GM21576 (cell line): ENCODE measurements around the gene LPXN.
"Not testable (repeated sequence)": the region's sequence is repeated elsewhere in the genome, so short reads cannot be mapped to it uniquely, and the experiment has no call there.

Source experiments
- ATAC-seq: cut with Tn5 transposase; IDR thresholded peaks from one replicate; pipeline ENCODE4 v1.9.1; 2021; ENCODE audit warnings: mild to moderate bottlenecking, moderate library complexity; ENCODE audit not compliant: unreplicated experiment

Gene LPXN

GRCh38 chr11:58579192-58580129, 3.8 kb upstream of the LPXN start:
- ATAC-seq = peak; percentile 38

GRCh38 chr11:58578635-58579191, 3.1 kb upstream of the LPXN start, which contains the start of gene ZFP91:
Gene ZFP91, plus strand, starts transcription at chr11:58579063. Its CDS starts 219 bp downstream, at chr11:58579282.
- peak; percentile 32 for ATAC-seq

GRCh38 chr11:58578136-58578634, 2.5 kb upstream of the LPXN start:
- no peak for ATAC-seq

GRCh38 chr11:58577555-58578135, 2.0 kb upstream of the LPXN start:
- peak; percentile 45 for ATAC-seq

- ATAC-seq = no peak
Measured at GRCh38 chr11:58576887-58577471, 1.3 kb upstream of the LPXN start.

GRCh38 chr11:58574881-58575280, 775 bp downstream of the LPXN start:
- ATAC-seq = no peak

- ATAC-seq = peak; percentile 28
Measured at GRCh38 chr11:58573451-58574104, 2.1 kb downstream of the LPXN start.

GRCh38 chr11:58572906-58573305, 2.8 kb downstream of the LPXN start:
- not testable (repeated sequence) for ATAC-seq

GRCh38 chr11:58567889-58568512, 7.7 kb downstream of the LPXN start:
- ATAC-seq = peak; percentile 90

GRCh38 chr11:58564231-58564630, 11.4 kb downstream of the LPXN start:
- no peak for ATAC-seq

GRCh38 chr11:58562375-58562800, 13.3 kb downstream of the LPXN start:
- ATAC-seq = peak; percentile 88

GRCh38 chr11:58561394-58562098, 14.1 kb downstream of the LPXN start:
- no peak for ATAC-seq

GRCh38 chr11:58560842-58561241, 14.8 kb downstream of the LPXN start:
- no peak for ATAC-seq

GRCh38 chr11:58549644-58550043, 26.0 kb downstream of the LPXN start:
- no peak for ATAC-seq

- ATAC-seq = no peak
Measured at GRCh38 chr11:58546841-58547240, 28.8 kb downstream of the LPXN start.

- no peak for ATAC-seq
Measured at GRCh38 chr11:58531865-58532341, 43.8 kb downstream of the LPXN start.

- no peak for ATAC-seq
Measured at GRCh38 chr11:58530236-58530635, 45.4 kb downstream of the LPXN start.

- ATAC-seq = no peak
Measured at GRCh38 chr11:58527429-58527828, 48.2 kb downstream of the LPXN start.

GRCh38 chr11:58526721-58527120, 48.9 kb downstream of the LPXN start:
- no peak for ATAC-seq
